K562 (cell line): Measurements from ENCODE around the gene RBL1. TPM values are rescaled to one million over a fixed set of nuclear protein-coding genes. Genes with fewer than 3 reads are reported as not detected.
"Not testable (repeated sequence)": the region's sequence is repeated elsewhere in the genome, so short reads cannot be mapped to it uniquely, and the experiment has no call there.

Experiments
- ATAC-seq: fragments of 200-7000 bp; cut with Tn5 transposase; 3 replicates; pipeline ENCODE4 v1.9.1; 2020; ENCODE audit warnings: moderate library complexity
- BruUV-seq: library from RNA; stranded (reverse); fragments of 400-500 nt; replicated peaks from 2 replicates; lab custom pipeline; 2021; lab: Mats Ljungman, UMichigan
- CTCF ChIA-PET: fragments of 300-600 bp; formaldehyde crosslinking; extraction: SDS; loops from one replicate; lab custom pipeline; 2021; ENCODE audit warnings: low intra/inter-chr PET ratio; lab: Yijun Ruan, JAX
- POLR2A ChIA-PET: fragments of 300-600, 350-650 bp; sonication (Branson Sonifier 250); formaldehyde crosslinking; extraction: SDS; loops from one replicate; lab custom pipeline; 2021; ENCODE audit warnings: antibody characterized with exemption, inconsistent platforms; lab: Yijun Ruan, JAX
- DNase-seq, 4 experiments: peaks; one replicate each; pipeline versions ENCODE4 v3.0.0 to v3.0.0-alpha.2; 2011 to 2018; ENCODE audit warnings: low spot score in 3 of 4, mixed read lengths in 3 of 4; ENCODE audit errors: extremely low read depth in 1 of 4
- FAIRE-seq: peaks from 2 replicates; lab custom pipeline; 2011; peaks lifted over from hg19 to GRCh38; lab: Jason Lieb, UNC
- H2AFZ ChIP-seq: 2 replicates; pipeline ENCODE4 v1.6.0; 2011; ENCODE audit warnings: low read depth, low read length, control low read depth, inconsistent platforms
- H3K27ac ChIP-seq: fragments of 200-600 bp; 3 replicates; pipeline ENCODE4 v1.8.0; 2011; ENCODE audit warnings: low read depth, mild to moderate bottlenecking, control low read depth, inconsistent platforms, low read length, moderate library complexity, mixed read lengths; ENCODE audit errors: extremely low read depth
- H3K27me3 ChIP-seq, 2 experiments: fragments of 300-600 bp in 1 of 2; 2 replicates in 1 of 2; 3 replicates in 1 of 2; pipeline versions ENCODE4 v1.6.0 to v1.8.0; 2011; ENCODE audit warnings: inconsistent platforms in 2 of 2, low read length in 2 of 2, mild to moderate bottlenecking in 1 of 2, mixed read lengths in 1 of 2, moderate library complexity in 1 of 2; ENCODE audit not compliant: control insufficient read depth in 2 of 2, insufficient read depth in 2 of 2
- H3K36me3 ChIP-seq: fragments of 300-600 bp; 3 replicates; pipeline ENCODE4 v1.8.0; 2011; ENCODE audit warnings: mild to moderate bottlenecking, low read length, inconsistent platforms; ENCODE audit not compliant: control insufficient read depth, insufficient read depth
- H3K4me1 ChIP-seq, 2 experiments: fragments of 200-600 bp in 1 of 2; replicated peaks in 1 of 2; 2 replicates in 1 of 2; 3 replicates in 1 of 2; pipeline versions ENCODE4 v1.5.1 to v1.8.0; 2011; ENCODE audit warnings: inconsistent platforms in 2 of 2, low read length in 2 of 2, mild to moderate bottlenecking in 1 of 2, mixed read lengths in 1 of 2, moderate library complexity in 1 of 2; ENCODE audit not compliant: control insufficient read depth in 2 of 2, insufficient read depth in 2 of 2
- H3K4me2 ChIP-seq: 2 replicates; pipeline ENCODE4 v1.6.1; 2011; ENCODE audit warnings: low read length, control low read depth, inconsistent platforms, mixed read lengths; ENCODE audit not compliant: insufficient read depth
- H3K4me3 ChIP-seq: fragments of 200-600 bp; sonication (generic), shearing (Covaris generic); 2 replicates; pipeline ENCODE4 v1.5.1; 2016; ENCODE audit warnings: control low read depth, inconsistent platforms
- H3K79me2 ChIP-seq: fragments of 200-600 bp; 3 replicates; pipeline ENCODE4 v1.8.0; 2011; ENCODE audit warnings: low read length, inconsistent platforms; ENCODE audit not compliant: control insufficient read depth, insufficient read depth
- H3K9ac ChIP-seq, 2 experiments: 2 replicates each; pipeline versions ENCODE4 v1.6.0 to v1.6.1; 2011; ENCODE audit warnings: low read depth in 2 of 2, low read length in 2 of 2, control low read depth in 1 of 2, inconsistent platforms in 1 of 2, mild to moderate bottlenecking in 1 of 2, mixed read lengths in 1 of 2; ENCODE audit not compliant: insufficient read depth in 1 of 2
- H3K9me1 ChIP-seq: one replicate; pipeline ENCODE4 v1.6.0; 2011; ENCODE audit warnings: inconsistent platforms, mild to moderate bottlenecking, low read length, moderate library complexity; ENCODE audit not compliant: control insufficient read depth, insufficient read depth
- H3K9me3 ChIP-seq: replicated peaks from 2 replicates; pipeline ENCODE4 v1.5.1; 2011; ENCODE audit warnings: low read depth, low read length, inconsistent platforms; ENCODE audit not compliant: control insufficient read depth, insufficient read depth
- H4K20me1 ChIP-seq: replicated peaks from 2 replicates; pipeline ENCODE4 v1.6.1; 2011; ENCODE audit warnings: low read length, inconsistent platforms, mixed read lengths; ENCODE audit not compliant: control insufficient read depth, insufficient read depth
- NR4A1 ChIP-seq, 2 experiments: fragments of 250-450 bp in 1 of 2; fragments of 450-650 bp in 1 of 2; sonication (Bioruptor Pico) in 1 of 2; IDR thresholded peaks; 2 replicates each; pipeline versions ENCODE4 v1.4.0 to v1.6.1; 2016 to 2020; ENCODE audit warnings: mild to moderate bottlenecking in 2 of 2, missing compliant biosample characterization in 1 of 2, missing genetic modification characterization in 1 of 2, moderate library complexity in 1 of 2
- XRCC3 ChIP-seq: fragments of 450-650 bp; IDR thresholded peaks from 2 replicates; pipeline ENCODE4 v1.6.1; 2017; ENCODE audit warnings: mild to moderate bottlenecking, moderate library complexity
- ZNF384 ChIP-seq: IDR thresholded peaks from 2 replicates; pipeline ENCODE4 v1.6.1; 2012; ENCODE audit warnings: low read depth, low read length, improper control_type of control experiment
- ZNF644 ChIP-seq: fragments of 200-800 bp; sonication (Bioruptor generic); IDR thresholded peaks from 2 replicates; pipeline ENCODE4 v1.6.1; 2016; ENCODE audit warnings: low read depth, missing genetic modification characterization, missing compliant biosample characterization
- WGBS: fragments of 100-300 bp; shearing (Covaris generic); methylation state at CpG from one replicate; pipeline ENCODE4 v1.1.6; 2016; ENCODE audit warnings: low coverage, mixed read lengths; ENCODE audit not compliant: insufficient coverage; ENCODE audit errors: missing lambda C conversion rate; 5-methylcytosine and 5-hydroxymethylcytosine counted together
- in situ Hi-C: fragments of 300-500 bp; cut with MboI; formaldehyde crosslinking; loops from 4 replicates; pipeline ENCODE4 v1.15.0; 2018; ENCODE audit warnings: inconsistent platforms, mixed read lengths
- intact Hi-C: fragments of 100-400 bp; cut with micrococcal nuclease; formaldehyde crosslinking; loops from 2 replicates; pipeline ENCODE4 v1.14.2; 2022
- polyA plus RNA-seq, 8 experiments: library from polyadenylated mRNA; depleted of rRNA in 4 of 8; stranded (reverse) in 5 of 8; unstranded in 3 of 8; fragments of >200 nt; fragmentation: Nextera tagmentation in 2 of 8; fragmentation: Illumina TruSeq in 1 of 8; extraction: Ambion mirVana in 2 of 8; extraction: Trizol in 1 of 8; gene quantifications; 2 replicates each; pipeline versions ENCODE4 v1.2.1 to v1.2.3, GENCODE V29; 2011 to 2014; ENCODE audit warnings: inconsistent platforms in 1 of 8, missing spikeins in 1 of 8
- total RNA-seq, 7 experiments: library from RNA; depleted of rRNA in 6 of 7; stranded (reverse); fragments of >200 nt in 6 of 7; fragmentation: Illumina TruSeq in 2 of 7; extraction: Trizol in 2 of 7; gene quantifications; 2 replicates each; pipeline versions ENCODE4 v1.2.1 to v1.2.3, GENCODE V29; 2011 to 2021; ENCODE audit warnings: low replicate concordance in 1 of 7
- TF ChIP-seq, protein P1 (sequence below): sonication (generic); formaldehyde crosslinking; IDR thresholded peaks from 2 replicates; pipeline ENCODE4 v1.8.0; 2023; ENCODE audit warnings: missing genetic modification reagents, mild to moderate bottlenecking, borderline replicate concordance
- TF ChIP-seq, protein P2 (sequence below): sonication (generic); formaldehyde crosslinking; IDR thresholded peaks from 2 replicates; pipeline ENCODE4 v1.4.0; 2020; ENCODE audit warnings: mild to moderate bottlenecking, missing genetic modification reagents

RBL1 gene
- total and polyA plus RNA-seq, 9 of the 15 experiments (the other 6 are each of a cell fraction or from before 2014, with no cell fraction given), result 4.0 to 25.9 (median 15.6) TPM

DNA sequence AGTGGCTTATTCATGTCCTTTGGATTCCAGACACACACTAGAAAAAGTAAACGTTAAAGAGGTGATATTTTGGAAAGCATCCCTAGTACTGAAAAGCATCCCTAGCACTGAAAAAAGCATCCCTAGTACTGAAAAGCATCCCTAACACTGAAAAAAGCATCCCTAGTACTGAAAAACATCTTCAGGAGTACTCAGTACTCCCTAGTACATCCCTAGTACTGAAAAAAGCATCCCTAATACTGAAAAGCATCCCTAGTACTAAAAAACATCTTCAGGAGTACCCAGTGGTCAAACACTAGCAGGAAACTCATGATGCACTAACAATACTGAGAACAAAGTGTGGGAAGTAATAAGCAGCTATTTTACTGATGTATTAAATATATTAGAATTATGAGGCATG is 98.7 kb downstream of the RBL1 start:
- ATAC-seq, result no peak
- intact Hi-C loops (no loop called here), in situ Hi-C loops (no loop called here)
- no peak overlapping the region for H3K4me3 ChIP-seq
- no peak overlapping the region for H3K4me2 ChIP-seq
- ChIA-PET CTCF (no interaction called here), POLR2A (no interaction called here)
- H3K27me3 ChIP-seq, result no peaks in the 10 kb centered on the region
- H3K79me2 ChIP-seq, result no peaks in the 10 kb centered on the region
- no peak for TF ChIP-seq ZNF384
- TF ChIP-seq, protein P1, sequence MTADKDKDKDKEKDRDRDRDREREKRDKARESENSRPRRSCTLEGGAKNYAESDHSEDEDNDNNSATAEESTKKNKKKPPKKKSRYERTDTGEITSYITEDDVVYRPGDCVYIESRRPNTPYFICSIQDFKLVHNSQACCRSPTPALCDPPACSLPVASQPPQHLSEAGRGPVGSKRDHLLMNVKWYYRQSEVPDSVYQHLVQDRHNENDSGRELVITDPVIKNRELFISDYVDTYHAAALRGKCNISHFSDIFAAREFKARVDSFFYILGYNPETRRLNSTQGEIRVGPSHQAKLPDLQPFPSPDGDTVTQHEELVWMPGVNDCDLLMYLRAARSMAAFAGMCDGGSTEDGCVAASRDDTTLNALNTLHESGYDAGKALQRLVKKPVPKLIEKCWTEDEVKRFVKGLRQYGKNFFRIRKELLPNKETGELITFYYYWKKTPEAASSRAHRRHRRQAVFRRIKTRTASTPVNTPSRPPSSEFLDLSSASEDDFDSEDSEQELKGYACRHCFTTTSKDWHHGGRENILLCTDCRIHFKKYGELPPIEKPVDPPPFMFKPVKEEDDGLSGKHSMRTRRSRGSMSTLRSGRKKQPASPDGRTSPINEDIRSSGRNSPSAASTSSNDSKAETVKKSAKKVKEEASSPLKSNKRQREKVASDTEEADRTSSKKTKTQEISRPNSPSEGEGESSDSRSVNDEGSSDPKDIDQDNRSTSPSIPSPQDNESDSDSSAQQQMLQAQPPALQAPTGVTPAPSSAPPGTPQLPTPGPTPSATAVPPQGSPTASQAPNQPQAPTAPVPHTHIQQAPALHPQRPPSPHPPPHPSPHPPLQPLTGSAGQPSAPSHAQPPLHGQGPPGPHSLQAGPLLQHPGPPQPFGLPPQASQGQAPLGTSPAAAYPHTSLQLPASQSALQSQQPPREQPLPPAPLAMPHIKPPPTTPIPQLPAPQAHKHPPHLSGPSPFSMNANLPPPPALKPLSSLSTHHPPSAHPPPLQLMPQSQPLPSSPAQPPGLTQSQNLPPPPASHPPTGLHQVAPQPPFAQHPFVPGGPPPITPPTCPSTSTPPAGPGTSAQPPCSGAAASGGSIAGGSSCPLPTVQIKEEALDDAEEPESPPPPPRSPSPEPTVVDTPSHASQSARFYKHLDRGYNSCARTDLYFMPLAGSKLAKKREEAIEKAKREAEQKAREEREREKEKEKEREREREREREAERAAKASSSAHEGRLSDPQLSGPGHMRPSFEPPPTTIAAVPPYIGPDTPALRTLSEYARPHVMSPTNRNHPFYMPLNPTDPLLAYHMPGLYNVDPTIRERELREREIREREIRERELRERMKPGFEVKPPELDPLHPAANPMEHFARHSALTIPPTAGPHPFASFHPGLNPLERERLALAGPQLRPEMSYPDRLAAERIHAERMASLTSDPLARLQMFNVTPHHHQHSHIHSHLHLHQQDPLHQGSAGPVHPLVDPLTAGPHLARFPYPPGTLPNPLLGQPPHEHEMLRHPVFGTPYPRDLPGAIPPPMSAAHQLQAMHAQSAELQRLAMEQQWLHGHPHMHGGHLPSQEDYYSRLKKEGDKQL (CRISPR knock-in tag), result no peak
- peak; percentile 48; the same call in 1 of the 2 replicates for TF ChIP-seq ZNF644 (tag)
- TF ChIP-seq, protein P2, sequence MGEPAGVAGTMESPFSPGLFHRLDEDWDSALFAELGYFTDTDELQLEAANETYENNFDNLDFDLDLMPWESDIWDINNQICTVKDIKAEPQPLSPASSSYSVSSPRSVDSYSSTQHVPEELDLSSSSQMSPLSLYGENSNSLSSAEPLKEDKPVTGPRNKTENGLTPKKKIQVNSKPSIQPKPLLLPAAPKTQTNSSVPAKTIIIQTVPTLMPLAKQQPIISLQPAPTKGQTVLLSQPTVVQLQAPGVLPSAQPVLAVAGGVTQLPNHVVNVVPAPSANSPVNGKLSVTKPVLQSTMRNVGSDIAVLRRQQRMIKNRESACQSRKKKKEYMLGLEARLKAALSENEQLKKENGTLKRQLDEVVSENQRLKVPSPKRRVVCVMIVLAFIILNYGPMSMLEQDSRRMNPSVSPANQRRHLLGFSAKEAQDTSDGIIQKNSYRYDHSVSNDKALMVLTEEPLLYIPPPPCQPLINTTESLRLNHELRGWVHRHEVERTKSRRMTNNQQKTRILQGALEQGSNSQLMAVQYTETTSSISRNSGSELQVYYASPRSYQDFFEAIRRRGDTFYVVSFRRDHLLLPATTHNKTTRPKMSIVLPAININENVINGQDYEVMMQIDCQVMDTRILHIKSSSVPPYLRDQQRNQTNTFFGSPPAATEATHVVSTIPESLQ (CRISPR knock-in tag), result no peak
- TF ChIP-seq XRCC3, result no peak
- no peak for TF ChIP-seq NR4A1 (CRISPR knock-in tag; IDR thresholded peaks at IDR 0.05)
- TF ChIP-seq NR4A1 (tag; IDR thresholded peaks at IDR 0.05), result no peak
- WGBS, result 50% methylated on average over 1 of the region's 1 CpG
- H2AFZ ChIP-seq, result no peak overlapping the region
- DNase-seq, result no peak
- H3K4me1 ChIP-seq, result no peaks in the 10 kb centered on the region
- no peak for FAIRE-seq
- H3K27ac ChIP-seq, result no peak overlapping the region
- H3K9me3 ChIP-seq, result peaks cover 5% of the 10 kb centered on the region; the same call in 1 of the 2 replicates
- no peaks in the 10 kb centered on the region for H4K20me1 ChIP-seq
- H3K9me1 ChIP-seq, result no peaks in the 10 kb centered on the region
- H3K36me3 ChIP-seq, result peaks cover 33% of the 10 kb centered on the region; the same call in 2 of the 3 replicates
- no TSS peak for BruUV-seq
- no peak overlapping the region for H3K9ac ChIP-seq

DNA sequence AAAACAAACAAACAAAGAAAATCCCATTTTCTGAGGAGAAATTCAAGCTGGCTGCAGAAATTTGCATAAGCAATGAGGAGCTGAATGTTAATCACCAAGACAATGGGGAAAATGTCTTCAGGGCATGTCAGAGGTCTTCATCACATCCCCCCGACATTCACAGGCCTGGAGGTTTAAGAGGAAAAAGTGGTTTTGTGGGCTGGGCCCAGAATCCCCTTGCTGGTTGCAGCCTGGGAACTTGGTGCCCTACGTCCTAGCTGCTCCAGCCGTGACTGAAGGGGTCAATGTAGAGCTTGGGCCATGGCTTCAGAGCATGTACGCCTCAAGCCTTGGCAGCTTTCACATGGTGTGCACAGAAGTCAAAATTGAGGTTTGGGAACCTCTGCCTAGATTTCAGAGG is 101.6 kb downstream of the RBL1 start:
- H3K27me3 ChIP-seq, BruUV-seq, H3K9me1 ChIP-seq, DNase-seq, H4K20me1 ChIP-seq, intact Hi-C loops, H2AFZ ChIP-seq, ATAC-seq, CTCF ChIA-PET, H3K4me2 ChIP-seq, H3K27ac ChIP-seq, H3K79me2 ChIP-seq, H3K4me3 ChIP-seq, H3K9me3 ChIP-seq, H3K4me1 ChIP-seq, in situ Hi-C loops, H3K9ac ChIP-seq, FAIRE-seq: not testable (repeated sequence)
- peaks cover 31% of the 10 kb centered on the region; the same call in 2 of the 3 replicates for H3K36me3 ChIP-seq
- 95% methylated on average over 3 of the region's 4 CpGs for WGBS
- POLR2A ChIA-PET, result interaction anchor here (0.6 kb wide), 2 partner anchors 13 to 466 kb away, joined by 4 read pairs; no protein-coding TSS in a partner anchor
